B cell (primary cell): Measurements from ENCODE around the gene CDH13. TPM values are rescaled to one million over a fixed set of nuclear protein-coding genes. Genes with fewer than 3 reads are reported as not detected.

Experiments
- ATAC-seq: fragments of 200-7000 bp; cut with Tn5 transposase; one replicate; pipeline ENCODE4 v1.10.0; 2021; ENCODE audit warnings: low read depth, mild to moderate bottlenecking, moderate number of reproducible peaks, moderate library complexity
- CTCF ChIA-PET: fragments of 350-600 bp; sonication (Branson Sonifier 250); formaldehyde crosslinking; loops from one replicate; lab custom pipeline; 2021; ENCODE audit warnings: antibody characterized with exemption, inconsistent platforms; lab: Charles Lee
- POLR2A ChIA-PET: fragments of 350-600 bp; sonication (Branson Sonifier 250); formaldehyde crosslinking; loops from one replicate; lab custom pipeline; 2021; ENCODE audit warnings: antibody characterized with exemption; lab: Charles Lee
- DNase-seq: peaks from one replicate; pipeline ENCODE4 v3.0.0; 2013
- H2AFZ ChIP-seq: 2 replicates; pipeline ENCODE4 v1.6.1; 2012; ENCODE audit warnings: mild to moderate bottlenecking, low read depth, low read length; ENCODE audit not compliant: insufficient read depth, poor library complexity, severe bottlenecking
- H3K27ac ChIP-seq, 2 donors: 1 replicate in 1 of 2; 2 replicates in 1 of 2; pipeline ENCODE4 v1.5.1; 2012 to 2013; ENCODE audit warnings: low read length in 2 of 2, mild to moderate bottlenecking in 2 of 2, moderate library complexity in 1 of 2
- H3K27me3 ChIP-seq, 4 experiments: fragments of 200-600 bp in 1 of 4; sonication (generic) in 1 of 4; replicated peaks in 1 of 4; 1 replicate in 2 of 4; 2 replicates in 2 of 4; pipeline versions ENCODE4 v1.6.1 to v1.7.0; 2013 to 2016; ENCODE audit warnings: low read length in 3 of 4, mild to moderate bottlenecking in 2 of 4, mixed read lengths in 1 of 4, moderate library complexity in 1 of 4; ENCODE audit not compliant: insufficient read depth in 4 of 4, control insufficient read depth in 3 of 4; ENCODE audit errors: control extremely low read depth in 1 of 4
- H3K36me3 ChIP-seq, 2 experiments: replicated peaks in 1 of 2; 1 replicate in 1 of 2; 2 replicates in 1 of 2; pipeline versions ENCODE4 v1.6.1 to v1.7.1; 2013; ENCODE audit warnings: low read length in 1 of 2; ENCODE audit not compliant: insufficient read depth in 2 of 2, control insufficient read depth in 1 of 2; ENCODE audit errors: control extremely low read depth in 1 of 2, extremely low read depth in 1 of 2
- H3K4me1 ChIP-seq, 2 donors: fragments of 200-600 bp in 1 of 2; sonication (generic) in 1 of 2; 1 replicate in 1 of 2; 2 replicates in 1 of 2; pipeline versions ENCODE4 v1.5.1 to v1.6.1; 2013 to 2017; ENCODE audit warnings: low read length in 2 of 2; ENCODE audit not compliant: control insufficient read depth in 2 of 2, insufficient read depth in 2 of 2
- H3K4me2 ChIP-seq: replicated peaks from 2 replicates; pipeline ENCODE3; 2012; ENCODE audit warnings: mild to moderate bottlenecking, low read depth, low read length; ENCODE audit not compliant: poor library complexity, severe bottlenecking
- H3K4me3 ChIP-seq, 5 experiments: fragments of 200-600 bp in 1 of 5; sonication (generic) in 1 of 5; 1 replicate in 3 of 5; 2 replicates in 2 of 5; pipeline versions ENCODE4 v1.5.1 to v1.7.0; 2011 to 2016; ENCODE audit warnings: low read length in 4 of 5, mild to moderate bottlenecking in 4 of 5, low read depth in 2 of 5, control low read depth in 1 of 5, moderate library complexity in 1 of 5; ENCODE audit not compliant: insufficient read depth in 1 of 5; ENCODE audit errors: control extremely low read depth in 1 of 5, extremely low read depth in 1 of 5
- H3K79me2 ChIP-seq: fragments of 200-600 bp; sonication (generic); one replicate; pipeline ENCODE4 v1.6.0; 2016; ENCODE audit warnings: low read length; ENCODE audit not compliant: control insufficient read depth, insufficient read depth
- H3K9ac ChIP-seq: fragments of 200-600 bp; sonication (generic); 2 replicates; pipeline ENCODE4 v1.6.1; 2017; ENCODE audit warnings: mild to moderate bottlenecking, low read length, moderate library complexity
- H3K9me3 ChIP-seq, 3 donors: one replicate each; pipeline versions ENCODE4 v1.6.1 to v1.7.1; 2013; ENCODE audit warnings: low read length in 2 of 3; ENCODE audit not compliant: control insufficient read depth in 2 of 3, insufficient read depth in 1 of 3; ENCODE audit errors: control extremely low read depth in 1 of 3
- H4K20me1 ChIP-seq: 2 replicates; pipeline ENCODE4 v1.6.0; 2012; ENCODE audit warnings: mild to moderate bottlenecking, low read length; ENCODE audit not compliant: insufficient read depth, control insufficient read depth, poor library complexity, severe bottlenecking
- H3K27ac Mint-ChIP-seq: one replicate; pipeline ENCODE4 v1.8.0; 2021; ENCODE audit warnings: mixed read lengths
- H3K27me3 Mint-ChIP-seq: one replicate; pipeline ENCODE4 v1.8.0; 2021; ENCODE audit warnings: mixed read lengths
- H3K4me1 Mint-ChIP-seq: one replicate; pipeline ENCODE4 v1.8.0; 2021; ENCODE audit warnings: mixed read lengths
- H3K4me3 Mint-ChIP-seq: one replicate; pipeline ENCODE4 v1.8.0; 2021; ENCODE audit warnings: mixed read lengths
- H3K9me3 Mint-ChIP-seq: one replicate; pipeline ENCODE4 v1.8.0; 2022; ENCODE audit warnings: mixed read lengths; ENCODE audit not compliant: insufficient read depth
- CTCF ChIP-seq: fragments of 200-600 bp; IDR thresholded peaks from one replicate; pipeline ENCODE4 v1.8.0; 2022; ENCODE audit warnings: antibody characterized with exemption, mild to moderate bottlenecking
- EZH2 ChIP-seq: IDR thresholded peaks from 2 replicates; pipeline ENCODE4 v1.6.1; 2012; ENCODE audit warnings: borderline replicate concordance, low read depth, mild to moderate bottlenecking, moderate library complexity, low read length; ENCODE audit not compliant: insufficient read depth, poor library complexity, severe bottlenecking
- WGBS: methylation state at CpG from one replicate; pipeline ENCODE4 v1.1.5; 2013; ENCODE audit warnings: missing lambda C conversion rate; ENCODE audit not compliant: insufficient coverage; 5-methylcytosine and 5-hydroxymethylcytosine counted together
- intact Hi-C: fragments of 100-400 bp; cut with micrococcal nuclease; formaldehyde crosslinking; loops from one replicate; pipeline ENCODE4 v1.10.0; 2022
- polyA plus RNA-seq: library from polyadenylated mRNA; depleted of rRNA; stranded (reverse); fragments of >200 nt; gene quantifications from 2 replicates; pipeline ENCODE4 v1.2.3, GENCODE V29; 2012
- total RNA-seq, 2 donors: library from RNA; stranded (reverse); fragments of 120-200 nt in 1 of 2; gene quantifications; 1 replicate in 1 of 2; 2 replicates in 1 of 2; pipeline versions ENCODE4 v1.2.3 to v1.2.4, GENCODE V29; 2013 to 2022

The CDH13 gene
- total and polyA plus RNA-seq, 2 donors (not counting 1 experiment from before 2014, with no cell fraction given): not detected

GRCh38 chr16:83174671-83175070 lies 547.9 kb downstream of the CDH13 start:
- POLR2A ChIA-PET: no interaction called here
- H4K20me1 ChIP-seq: no peaks in the 10 kb centered on the region
- H3K4me1 Mint-ChIP-seq: no peaks in the 10 kb centered on the region
- no peaks in the 10 kb centered on the region for H3K36me3 ChIP-seq
- no peaks in the 10 kb centered on the region for H3K9me3 Mint-ChIP-seq
- ATAC-seq (no peak), DNase-seq (no peak)
- no peak overlapping the region for H2AFZ ChIP-seq
- H3K4me3 ChIP-seq: no peak overlapping the region
- H3K27ac Mint-ChIP-seq: no peak overlapping the region
- H3K4me1 ChIP-seq: no peaks in the 10 kb centered on the region
- TF ChIP-seq EZH2 (no peak), CTCF (no peak)
- H3K27me3 ChIP-seq: no peaks in the 10 kb centered on the region
- H3K79me2 ChIP-seq: no peaks in the 10 kb centered on the region
- H3K4me2 ChIP-seq: no peak overlapping the region
- no peaks in the 10 kb centered on the region for H3K27me3 Mint-ChIP-seq
- CTCF ChIA-PET: no interaction called here
- no peak overlapping the region for H3K9ac ChIP-seq
- intact Hi-C loops: no loop called here
- H3K27ac ChIP-seq: no peak overlapping the region
- H3K9me3 ChIP-seq: no peaks in the 10 kb centered on the region
- no peak overlapping the region for H3K4me3 Mint-ChIP-seq

GRCh38 chr16:83176802-83177201 lies 550.0 kb downstream of the CDH13 start:
- H3K9me3 Mint-ChIP-seq: no peaks in the 10 kb centered on the region
- TF ChIP-seq CTCF: no peak
- no peak for TF ChIP-seq EZH2
- Histone ChIP-seq H3K4me3 (no peak overlapping the region), H3K4me2 (no peak overlapping the region), H3K36me3 (no peaks in the 10 kb centered on the region), H3K9ac (no peak overlapping the region), H3K4me1 (no peaks in the 10 kb centered on the region), H3K79me2 (no peaks in the 10 kb centered on the region), H2AFZ (no peak overlapping the region), H4K20me1 (no peaks in the 10 kb centered on the region), H3K27ac (no peak overlapping the region), H3K9me3 (no peaks in the 10 kb centered on the region), H3K27me3 (no peaks in the 10 kb centered on the region)
- H3K4me3 Mint-ChIP-seq: no peak overlapping the region
- intact Hi-C loops: no loop called here
- 100% methylated on average over 1 of the region's 4 CpGs for whole genome bisulfite sequencing
- H3K4me1 Mint-ChIP-seq: no peaks in the 10 kb centered on the region
- CTCF ChIA-PET: no interaction called here
- peaks cover 4% of the 10 kb centered on the region for H3K27me3 Mint-ChIP-seq
- no peak for DNase-seq
- H3K27ac Mint-ChIP-seq: no peak overlapping the region
- POLR2A ChIA-PET: no interaction called here
- ATAC-seq: no peak
